Right ventricle myocardium superior (tissue), 1 donor: Measurements from ENCODE around the gene CMKLR1. TPM values are rescaled to one million over a fixed set of nuclear protein-coding genes. Genes with fewer than 3 reads are reported as not detected.

Experiments used
- ATAC-seq: fragments of 200-7000 bp; cut with Tn5 transposase; one replicate; pipeline ENCODE4 v1.9.1; 2020; ENCODE audit warnings: mild to moderate bottlenecking; ENCODE audit not compliant: poor library complexity
- DNase-seq: peaks from one replicate; pipeline ENCODE4 v3.0.0-alpha.2; 2020
- intact Hi-C: fragments of 100-400 bp; cut with DNase I; formaldehyde crosslinking; loops from one replicate; pipeline ENCODE4 v1.11.2; 2022
- total RNA-seq: library from RNA; stranded (reverse); fragmentation: NEBNext Ultra II Directional; extraction: Animal tissue kit (Norgen Biotek cat#: 25700); gene quantifications from one replicate; pipeline ENCODE4 v1.2.1, GENCODE V29; 2021
- donor health status: DM: no; HTN: yes; CAD: no; lungs with severe emphysema.

Gene CMKLR1
- total RNA-seq, 1 donor from 2014 or later, result 7.2 TPM

DNA sequence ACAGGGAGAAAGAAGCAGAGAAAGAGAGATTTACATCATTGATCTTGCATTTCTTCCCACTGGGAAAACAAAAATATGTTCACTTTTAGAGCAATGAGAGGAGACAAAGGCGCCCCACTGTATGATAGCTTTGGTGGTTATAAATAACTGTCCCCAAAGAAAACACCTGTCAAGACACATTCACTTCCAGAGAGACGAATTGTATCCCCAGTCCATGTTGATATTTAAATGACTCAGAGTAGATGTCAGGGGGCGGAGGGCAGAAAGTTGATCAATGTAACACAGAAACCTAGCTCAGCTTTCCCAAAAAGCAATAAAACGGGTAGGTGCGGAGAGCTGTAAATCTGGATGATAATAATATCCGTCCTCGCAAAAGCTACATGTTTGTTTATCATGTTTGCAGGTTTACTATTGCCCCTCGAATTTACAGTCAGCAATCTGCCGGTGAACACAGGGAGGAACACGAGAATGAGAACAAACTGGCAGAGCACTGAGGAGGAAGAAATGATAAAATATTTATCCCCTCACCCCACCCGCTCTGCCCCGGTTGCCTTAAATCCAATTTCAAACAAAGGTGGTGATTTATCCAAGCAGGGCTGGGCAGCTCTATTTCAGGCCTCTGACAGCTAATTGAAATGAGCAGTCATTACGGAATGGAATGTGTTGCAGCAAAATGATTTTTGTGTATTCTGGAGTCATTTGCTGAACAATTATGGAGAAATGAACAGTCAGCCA, 84.4 kb downstream of the CMKLR1 start:
- no peak for DNase-seq
- no peak for ATAC-seq

DNA sequence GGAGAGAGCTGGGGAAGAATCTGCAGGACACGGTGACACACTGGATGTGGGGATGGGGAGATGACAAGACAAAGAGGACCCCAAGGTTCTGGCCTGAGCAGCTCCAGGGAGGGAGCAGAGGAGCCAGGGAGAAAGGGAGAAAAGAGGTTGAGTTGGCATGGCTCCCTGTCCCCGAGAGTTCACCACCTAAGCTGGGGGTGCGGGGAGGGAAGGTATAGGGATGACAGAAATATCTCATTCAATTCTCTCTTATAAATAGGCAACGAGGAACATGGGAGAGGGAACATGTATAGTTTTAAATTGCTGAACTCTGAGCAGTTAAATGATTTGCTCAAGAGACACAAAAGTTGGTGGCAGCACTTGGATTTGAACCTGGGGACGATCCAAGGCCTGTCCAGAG, 85.1 kb downstream of the CMKLR1 start:
- intact Hi-C loops, result no loop called here
- no peak for ATAC-seq
- no peak for DNase-seq

More for the DNA sequence above, 84.4 kb downstream of the CMKLR1 start:
- intact Hi-C loops, result no loop called here

DNA sequence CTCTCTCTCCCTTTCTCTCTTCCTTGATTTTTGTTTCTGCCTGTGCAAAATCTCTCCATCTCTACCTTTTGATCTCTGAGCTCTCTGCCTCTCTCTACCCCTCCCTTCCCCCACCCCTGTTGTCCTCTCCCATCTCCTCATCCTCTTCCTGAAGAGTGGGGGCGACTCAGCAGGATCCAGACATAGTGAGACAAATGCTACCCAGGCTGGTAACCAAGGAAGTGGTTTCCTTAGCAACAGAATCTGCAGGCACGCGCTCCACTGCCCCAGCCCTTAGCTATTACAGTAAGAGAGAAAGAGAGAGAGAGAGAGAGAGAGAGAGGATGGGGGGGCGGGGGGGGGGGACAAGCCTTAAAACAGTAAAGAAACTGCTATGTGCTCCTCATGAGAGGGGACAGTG, 85.6 kb downstream of the CMKLR1 start:
- intact Hi-C loops, result no loop called here
- no peak for ATAC-seq

DNA sequence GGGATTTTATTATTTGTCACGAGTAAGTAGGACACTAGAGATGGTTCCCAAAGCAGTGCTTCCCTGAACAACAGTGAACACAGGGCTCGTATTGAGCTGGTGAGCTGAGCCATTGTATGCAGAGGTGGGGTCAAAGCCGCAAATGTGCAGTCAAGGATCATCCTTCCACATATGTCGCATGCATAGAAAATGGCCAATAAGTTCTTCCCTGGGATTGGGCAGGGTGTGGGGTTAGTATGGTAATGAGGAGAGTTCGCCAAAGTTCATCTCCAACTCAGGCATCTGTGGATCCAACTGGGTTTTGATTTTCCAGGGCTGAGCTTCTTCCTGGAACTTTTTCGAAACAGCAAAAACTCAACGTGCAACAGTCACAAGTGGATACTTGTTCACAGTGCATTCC, 86.6 kb downstream of the CMKLR1 start:
- intact Hi-C loops, result no loop called here
- DNase-seq, result no peak
- no peak for ATAC-seq

More for the DNA sequence above, 85.6 kb downstream of the CMKLR1 start:
- no peak for DNase-seq

DNA sequence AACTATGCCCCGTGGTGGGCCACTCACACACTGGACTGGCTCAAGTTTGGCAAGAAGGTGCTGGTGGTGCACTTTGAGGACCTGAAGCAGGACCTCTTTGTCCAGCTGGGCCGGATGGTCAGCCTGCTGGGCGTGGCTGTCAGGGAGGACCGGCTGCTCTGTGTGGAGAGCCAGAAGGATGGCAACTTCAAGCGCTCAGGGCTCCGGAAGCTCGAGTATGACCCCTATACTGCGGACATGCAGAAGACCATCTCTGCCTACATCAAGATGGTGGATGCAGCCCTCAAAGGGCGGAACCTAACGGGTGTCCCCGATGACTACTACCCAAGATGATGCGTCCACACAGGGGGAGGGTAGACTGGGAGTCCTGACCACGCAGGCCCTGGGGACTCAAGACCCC, 91.1 kb downstream of the CMKLR1 start:
- no peak for DNase-seq
- intact Hi-C loops, result no loop called here
- ATAC-seq, result no peak

DNA sequence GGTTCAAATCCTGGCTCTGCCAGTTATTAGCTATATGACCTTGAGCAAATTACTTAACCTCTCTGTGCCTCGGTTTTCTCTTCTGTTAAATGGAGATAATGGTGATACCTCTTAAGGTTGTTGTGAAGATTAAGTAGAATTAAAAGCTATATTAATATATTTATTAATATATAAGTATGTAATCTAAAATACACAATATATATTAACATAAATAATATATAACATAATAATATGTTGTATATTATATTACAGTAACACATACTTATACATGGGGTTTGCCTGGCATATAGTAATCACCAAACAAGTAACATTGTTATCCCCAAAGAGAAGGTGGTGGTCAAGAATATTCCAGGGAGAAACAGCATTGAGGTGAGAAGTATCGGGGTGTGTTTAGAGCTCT, 92.0 kb downstream of the CMKLR1 start:
- DNase-seq (no peak), ATAC-seq (no peak)
- intact Hi-C loops, result no loop called here

DNA sequence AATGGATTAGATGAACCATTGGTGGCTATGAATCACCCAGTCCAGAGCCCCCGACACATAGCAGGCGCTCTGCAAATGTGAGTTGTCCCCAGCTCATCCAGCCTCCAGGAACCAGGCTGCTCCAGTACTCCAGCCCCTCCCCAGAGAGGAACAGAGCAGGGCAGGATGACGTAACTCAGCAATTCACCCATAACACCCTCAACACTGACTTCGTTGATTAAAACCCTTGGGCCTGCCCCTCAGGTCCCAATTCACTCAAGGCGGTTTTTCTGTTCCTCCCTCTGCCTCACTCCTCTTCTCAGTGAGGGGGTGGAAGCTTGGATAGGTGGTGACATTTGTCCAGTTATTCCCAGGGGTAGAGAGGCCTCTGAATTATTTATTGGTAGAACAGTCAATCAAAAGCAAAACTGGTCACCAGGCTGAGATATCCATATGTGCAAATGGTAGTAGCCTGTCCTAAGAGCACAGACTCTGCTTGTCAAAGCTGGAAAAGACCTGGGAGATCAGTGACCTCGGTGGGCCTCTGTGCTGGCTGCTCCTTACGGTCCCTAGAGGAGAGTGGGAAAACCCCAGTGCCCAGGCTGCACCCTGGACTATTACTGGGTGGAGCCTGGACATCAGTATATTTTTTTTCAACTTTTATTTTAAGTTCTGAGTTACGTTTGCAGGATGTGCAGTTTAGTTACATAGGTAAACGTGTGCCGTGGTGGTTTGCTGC, 97.0 kb downstream of the CMKLR1 start:
- intact Hi-C loops, result no loop called here
- DNase-seq (no peak), ATAC-seq (no peak)

DNA sequence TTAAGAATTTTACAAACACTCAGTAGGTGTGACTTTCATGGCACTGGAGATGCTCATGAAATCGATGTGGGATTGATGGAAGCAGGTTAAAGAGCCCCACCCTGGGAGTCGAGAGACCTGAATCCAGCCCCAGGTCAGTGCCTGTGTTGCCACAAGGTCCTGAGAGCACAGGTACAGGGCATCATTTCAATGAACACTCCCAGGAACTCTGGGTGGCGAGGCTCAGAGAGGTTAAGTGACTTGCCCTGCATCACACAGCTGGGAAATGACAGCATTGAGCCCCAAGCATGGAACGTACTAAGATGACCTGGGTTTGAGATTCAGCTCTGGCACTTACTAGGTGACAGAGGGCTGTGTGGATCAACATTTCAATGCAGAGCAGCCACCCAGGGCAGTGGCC, 98.2 kb downstream of the CMKLR1 start:
- ATAC-seq, result no peak
- intact Hi-C loops, result no loop called here
- no peak for DNase-seq

DNA sequence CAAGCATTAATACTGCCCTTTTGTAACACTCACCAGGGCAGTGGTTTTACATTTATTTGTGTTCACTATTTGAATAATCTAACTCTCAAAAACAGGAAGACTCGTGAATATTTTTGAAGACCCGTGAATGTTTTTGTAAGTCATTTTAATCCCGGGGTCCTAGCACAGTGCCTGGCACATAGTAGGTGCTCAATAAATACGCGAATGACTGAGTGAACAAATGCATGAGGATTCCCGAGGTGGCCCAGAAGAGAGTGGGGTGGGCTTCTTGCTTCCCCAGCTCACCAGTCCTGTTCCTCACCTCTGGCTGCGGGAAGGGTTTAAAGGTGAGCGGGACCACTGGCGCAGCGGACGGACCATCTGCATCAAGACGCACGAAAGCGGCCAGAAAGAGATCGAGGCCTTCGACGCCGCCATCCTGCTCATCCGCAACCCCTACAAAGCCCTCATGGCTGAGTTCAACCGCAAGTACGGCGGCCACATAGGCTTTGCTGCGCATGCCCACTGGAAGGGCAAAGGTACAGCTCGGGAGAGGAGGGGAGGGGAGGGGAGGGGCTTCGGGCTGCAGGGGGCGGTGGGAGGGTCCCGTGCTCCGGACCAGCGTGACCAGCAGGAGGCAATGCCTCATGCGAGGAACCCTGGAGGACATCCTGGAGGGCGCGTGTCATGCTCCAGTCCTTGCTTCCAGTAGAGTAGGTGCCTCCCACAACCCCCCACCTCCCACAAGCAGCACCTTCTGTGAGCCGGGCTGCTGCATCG, 98.9 kb downstream of the CMKLR1 start:
- DNase-seq (no peak), ATAC-seq (no peak)
- intact Hi-C loops, result no loop called here

DNA sequence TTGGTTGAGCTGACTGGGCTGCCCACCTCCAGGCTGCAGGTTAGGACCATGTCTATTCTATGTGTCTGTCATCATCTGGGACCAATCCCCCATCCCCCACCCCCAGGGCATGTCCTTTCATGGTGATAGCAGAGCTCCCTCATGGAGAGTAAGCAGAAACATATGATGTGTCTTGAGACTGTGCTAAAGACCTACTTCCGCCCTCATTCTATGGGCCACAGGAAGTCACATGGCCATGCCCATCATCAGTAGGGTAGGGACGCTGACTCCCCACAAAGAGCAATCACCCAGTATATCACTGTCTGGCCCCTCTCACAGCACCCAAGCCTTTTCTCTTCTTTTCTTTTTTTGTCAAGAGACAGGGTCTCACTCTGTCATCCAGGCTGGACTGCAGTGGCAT, 99.7 kb downstream of the CMKLR1 start:
- ATAC-seq, result no peak
- DNase-seq, result no peak
- intact Hi-C loops, result loop anchor here (10.0 kb wide), 1 partner anchor 215 kb away; no protein-coding TSS in a partner anchor

DNA sequence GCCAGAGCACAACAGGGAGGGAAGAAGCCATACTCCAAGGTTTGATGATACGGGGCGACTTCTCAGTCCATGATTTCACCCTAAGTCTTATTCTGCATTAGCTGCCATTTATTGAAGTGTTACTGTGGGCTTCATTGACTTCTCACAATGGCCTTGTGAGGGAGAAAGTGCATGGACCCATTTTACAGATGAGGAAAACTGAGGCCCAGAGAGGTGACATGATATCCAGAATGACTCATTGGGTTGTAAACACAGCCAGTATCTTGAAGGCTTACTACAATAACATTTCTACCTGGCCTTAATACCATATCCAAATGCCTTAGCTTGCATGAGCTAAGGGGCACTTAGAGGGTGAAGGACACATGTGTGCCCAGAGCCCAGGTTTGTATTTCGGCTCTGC, 100.6 kb downstream of the CMKLR1 start:
- no peak for DNase-seq
- intact Hi-C loops, result loop anchor here (10.0 kb wide), 1 partner anchor 216 kb away; no protein-coding TSS in a partner anchor
- no peak for ATAC-seq

Other genes with a start within 250 kb of the CMKLR1 start
- gene WSCD2, start 210.0 kb downstream of the CMKLR1 start, total RNA-seq, result 0.97 TPM
- gene FICD, start 176.0 kb upstream of the CMKLR1 start, total RNA-seq, result 3.0 TPM
- gene SART3, start 221.9 kb upstream of the CMKLR1 start, total RNA-seq, result 18.9 TPM
- gene ISCU, start 223.3 kb upstream of the CMKLR1 start, total RNA-seq, result 484 TPM